Left cardiac atrium (tissue), 4 donors: ENCODE data around the gene PIAS2. TPM values are rescaled to one million over a fixed set of nuclear protein-coding genes. Genes with fewer than 3 reads are reported as not detected.
A peak's percentile ranks its signal among the peaks of the same experiment; 100 is the strongest.
"Not testable (repeated sequence)": the region's sequence is repeated elsewhere in the genome, so short reads cannot be mapped to it uniquely, and the experiment has no call there.

Experiments used
- ATAC-seq, 2 donors: fragments of 200-7000 bp; cut with Tn5 transposase; one replicate each; pipeline ENCODE4 v1.9.1; 2020; ENCODE audit warnings: mild to moderate bottlenecking in 2 of 2, moderate library complexity in 2 of 2
- DNase-seq: peaks from one replicate; pipeline ENCODE4 v3.0.0-alpha.2; 2020
- intact Hi-C, 2 donors: fragments of 100-400 bp; cut with DNase I; formaldehyde crosslinking; loops; one replicate each; pipeline versions ENCODE4 v1.14.1 to v1.15.1; 2022 to 2023
- long read RNA-seq: library from polyadenylated mRNA; unstranded; transcript quantifications from one replicate; pipeline ENCODE4 v2.0.0, GENCODE V29; 2021
- total RNA-seq, 2 donors: library from RNA; stranded (reverse); fragmentation: NEBNext Ultra II Directional; extraction: Animal tissue kit (Norgen Biotek cat#: 25700); gene quantifications; one replicate each; pipeline ENCODE4 v1.2.1, GENCODE V29; 2021
- donor health status: DM: no; HTN: yes; CAD: no.
- donor health status: DM: no; HTN: yes; CAD: no; lungs with severe emphysema.
- donor health status: DM: yes; HTN: yes; CAD: no.
- donor health status: Dilated cardiomyopathy.

Gene PIAS2, protein sequence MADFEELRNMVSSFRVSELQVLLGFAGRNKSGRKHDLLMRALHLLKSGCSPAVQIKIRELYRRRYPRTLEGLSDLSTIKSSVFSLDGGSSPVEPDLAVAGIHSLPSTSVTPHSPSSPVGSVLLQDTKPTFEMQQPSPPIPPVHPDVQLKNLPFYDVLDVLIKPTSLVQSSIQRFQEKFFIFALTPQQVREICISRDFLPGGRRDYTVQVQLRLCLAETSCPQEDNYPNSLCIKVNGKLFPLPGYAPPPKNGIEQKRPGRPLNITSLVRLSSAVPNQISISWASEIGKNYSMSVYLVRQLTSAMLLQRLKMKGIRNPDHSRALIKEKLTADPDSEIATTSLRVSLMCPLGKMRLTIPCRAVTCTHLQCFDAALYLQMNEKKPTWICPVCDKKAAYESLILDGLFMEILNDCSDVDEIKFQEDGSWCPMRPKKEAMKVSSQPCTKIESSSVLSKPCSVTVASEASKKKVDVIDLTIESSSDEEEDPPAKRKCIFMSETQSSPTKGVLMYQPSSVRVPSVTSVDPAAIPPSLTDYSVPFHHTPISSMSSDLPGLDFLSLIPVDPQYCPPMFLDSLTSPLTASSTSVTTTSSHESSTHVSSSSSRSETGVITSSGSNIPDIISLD
- 10 to 100 TPM; 28.5 to 36.6 TPM for total RNA-seq
- long read RNA-seq, full-length matches to known transcripts: 22 of 37 reads
- long read RNA-seq, partial matches to known transcripts: 2 of 37 reads
- long read RNA-seq, other reads (novel, unspliced or antisense): 13 of 37 reads

- intact Hi-C loops: no loop called here
- peak; percentile 97 to 98 for ATAC-seq
- peak; percentile 86 for DNase-seq
Observed at GRCh38 chr18:46917108-46917802, at the start of gene PIAS2, which contains the start of gene KATNAL2. PIAS2 (minus strand) TSS chr18:46917507; CDS start chr18:46917345, 162 bp downstream. KATNAL2 (plus strand) TSS chr18:46917602; CDS start chr18:46946873, 29,271 bp downstream.

DNA sequence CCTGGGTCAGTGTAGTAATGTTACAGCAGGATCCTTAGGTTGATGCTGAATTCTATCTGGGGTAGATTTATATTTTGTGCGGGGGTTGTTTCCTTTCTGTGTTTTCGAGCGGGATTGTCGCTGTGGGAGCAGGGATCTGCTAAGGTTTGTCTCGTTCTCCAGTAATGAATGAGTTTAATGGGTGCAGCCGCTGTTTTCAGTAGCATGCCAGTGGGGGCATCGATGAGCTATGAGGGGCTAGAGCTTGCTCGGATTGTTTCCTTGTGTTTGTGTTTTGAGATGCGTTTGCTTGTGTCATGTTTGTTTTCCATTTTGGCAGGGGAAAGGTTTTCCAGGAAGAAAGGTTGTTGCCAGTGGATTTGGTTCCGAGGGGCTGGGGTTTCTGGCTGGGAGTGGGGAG, 49.0 kb upstream of the PIAS2 start:
- DNase-seq, ATAC-seq, intact Hi-C loops: not testable (repeated sequence)

DNA sequence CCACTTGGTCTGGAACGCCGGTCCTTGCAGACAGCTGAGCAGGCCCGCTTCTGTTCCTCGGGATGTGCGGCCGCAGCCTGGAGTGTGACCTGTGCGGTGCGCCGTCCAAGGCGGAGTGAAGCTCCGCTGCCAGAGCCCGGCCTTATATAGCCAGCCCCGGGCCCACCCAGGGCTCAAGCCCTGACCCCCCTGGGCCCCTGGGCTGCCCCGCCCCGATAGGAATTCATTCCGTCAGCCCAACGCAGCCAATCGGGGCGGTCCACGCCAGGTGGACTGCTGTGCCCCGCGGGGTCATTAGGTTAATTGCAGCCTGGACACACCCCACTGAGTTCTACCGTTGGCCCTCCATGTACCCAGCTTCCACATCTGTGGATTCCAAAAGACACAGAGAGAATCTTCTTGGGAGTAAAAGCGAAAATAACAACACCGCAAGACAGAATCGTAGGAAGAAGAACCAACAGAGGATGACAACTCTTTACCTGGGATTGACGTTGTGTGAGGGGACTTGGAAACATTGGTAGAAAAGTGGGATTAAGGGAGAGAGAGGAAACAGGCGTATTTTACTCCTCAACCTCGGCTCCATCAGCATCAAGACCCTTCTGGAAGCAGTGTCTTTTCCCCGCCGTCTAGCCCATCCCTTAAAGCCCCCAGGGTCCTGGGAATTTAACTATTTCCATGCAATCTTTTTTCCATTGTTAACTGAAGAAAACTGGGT, 47.4 kb upstream of the PIAS2 start:
- DNase-seq, intact Hi-C loops: not testable (repeated sequence)
- peak; percentile 32 to 45 for ATAC-seq

- DNase-seq, intact Hi-C loops: not testable (repeated sequence)
- ATAC-seq: peak; percentile 24 to 48
Observed at GRCh38 chr18:46963656-46964578, 46.6 kb upstream of the PIAS2 start.

DNA sequence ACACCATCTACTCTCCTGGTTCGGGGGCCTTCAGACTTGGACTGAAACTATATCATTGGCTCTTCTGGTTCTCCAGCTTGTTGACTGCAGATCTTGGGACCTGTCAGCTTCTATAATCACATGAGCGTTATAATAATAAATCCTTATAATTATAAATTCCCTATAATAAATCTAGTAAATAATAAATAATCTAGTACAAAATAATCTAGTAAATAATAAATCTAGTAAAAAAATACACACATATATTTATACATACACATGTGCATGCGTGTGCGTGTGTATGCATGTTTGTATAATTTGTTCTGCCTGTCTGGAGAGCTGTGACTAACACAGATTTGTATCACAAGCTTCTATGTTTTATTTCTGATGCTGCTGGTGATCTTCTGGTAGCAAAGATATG, 40.9 kb upstream of the PIAS2 start:
- DNase-seq (no peak), ATAC-seq (no peak)
- intact Hi-C loops: no loop called here

GRCh38 chr18:46953195-46953594, 35.9 kb upstream of the PIAS2 start:
- no peak for ATAC-seq
- DNase-seq: no peak
- intact Hi-C loops: no loop called here

GRCh38 chr18:46950064-46950656, 32.9 kb upstream of the PIAS2 start:
- DNase-seq: no peak
- intact Hi-C loops: no loop called here
- ATAC-seq: no peak

DNA sequence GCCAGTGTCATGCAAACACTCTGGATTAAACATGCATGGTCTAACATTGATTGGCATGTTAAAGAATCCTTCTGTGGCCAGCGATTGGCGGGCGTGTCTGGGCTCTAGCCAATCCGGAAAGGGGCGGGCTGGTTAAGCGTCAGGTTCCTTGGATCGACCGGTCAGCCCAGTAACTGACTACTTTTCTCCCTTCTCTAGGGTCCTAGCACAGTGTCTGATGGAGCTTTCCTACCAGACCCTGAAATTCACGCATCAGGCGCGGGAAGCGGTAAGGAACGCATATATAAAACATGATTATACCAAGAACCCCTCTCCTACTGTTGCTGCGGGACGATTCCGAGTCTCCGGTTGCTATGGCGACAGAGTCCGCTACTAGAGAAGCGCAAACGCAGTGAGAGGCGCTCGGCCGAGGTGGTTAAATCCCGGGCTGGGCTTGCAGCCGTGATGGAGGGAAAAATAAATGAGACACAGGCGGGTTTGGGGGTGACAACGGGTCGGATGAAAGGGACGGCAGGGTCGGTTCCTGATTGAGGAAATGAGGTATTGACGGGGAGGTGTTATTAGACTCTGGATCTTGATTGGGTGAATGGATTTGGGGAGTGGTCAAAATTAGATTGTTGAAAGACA, 29.5 kb upstream of the PIAS2 start:
- DNase-seq (peak; percentile 86), ATAC-seq (peak; percentile 99)
- intact Hi-C loops: no loop called here

- DNase-seq: no peak
- ATAC-seq: no peak
- intact Hi-C loops: no loop called here
Observed at GRCh38 chr18:46942646-46943045, 25.3 kb upstream of the PIAS2 start.

DNA sequence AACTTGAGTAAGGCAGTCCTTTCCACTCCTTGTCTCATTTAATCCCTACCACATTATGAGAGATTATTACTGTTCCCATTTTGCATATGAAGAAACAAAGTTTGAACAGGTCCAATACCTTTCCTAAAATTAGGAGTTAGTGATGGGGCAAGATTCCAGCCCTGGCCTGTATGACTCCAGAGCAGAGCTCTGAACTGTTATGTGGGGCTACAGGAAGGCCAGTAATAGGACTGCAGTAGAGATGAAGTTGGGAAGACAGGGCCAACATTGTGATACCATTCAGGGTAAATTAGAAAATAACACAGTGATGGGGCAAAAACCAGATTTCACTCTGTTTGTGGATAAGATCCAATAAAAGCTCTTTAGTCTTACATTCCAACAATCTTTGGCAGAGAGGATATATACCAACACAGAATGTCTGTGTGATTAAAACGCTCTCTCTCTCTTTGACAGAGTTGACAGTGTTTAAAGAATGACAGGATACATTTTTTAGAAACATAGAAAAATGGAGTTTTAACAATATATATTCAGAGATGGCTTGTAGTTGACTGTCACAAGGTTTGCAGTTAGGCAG, 22.8 kb upstream of the PIAS2 start:
- intact Hi-C loops: no loop called here
- DNase-seq (no peak), ATAC-seq (peak; percentile 17 to 27)

GRCh38 chr18:46939337-46939963, 22.1 kb upstream of the PIAS2 start:
- no peak for DNase-seq
- ATAC-seq: peak in 1 of 2 donors; percentile 84
- intact Hi-C loops: no loop called here

- DNase-seq: no peak
- intact Hi-C loops: no loop called here
- no peak for ATAC-seq
Observed at GRCh38 chr18:46920653-46921052, 3.3 kb upstream of the PIAS2 start.

DNA sequence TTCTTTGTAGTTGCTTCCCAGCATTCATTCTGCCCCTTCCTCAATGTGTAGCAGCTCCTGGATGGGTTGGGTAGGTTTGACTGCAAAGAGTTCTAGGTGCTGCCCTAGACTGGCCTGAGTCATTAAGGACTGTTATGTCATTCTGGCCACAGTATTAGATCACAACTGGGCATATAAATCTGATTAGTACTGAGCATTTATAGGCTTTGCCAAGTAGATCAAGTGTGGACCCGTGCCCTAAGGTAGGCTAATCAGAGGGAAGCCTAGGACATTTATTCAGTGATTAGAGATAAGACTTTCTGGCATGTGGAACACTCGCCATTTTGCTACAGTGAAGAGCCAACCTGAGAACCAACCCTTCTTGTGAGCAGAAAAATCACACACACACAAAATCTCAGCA, 2.8 kb upstream of the PIAS2 start:
- DNase-seq (no peak), ATAC-seq (no peak)
- intact Hi-C loops: no loop called here

DNA sequence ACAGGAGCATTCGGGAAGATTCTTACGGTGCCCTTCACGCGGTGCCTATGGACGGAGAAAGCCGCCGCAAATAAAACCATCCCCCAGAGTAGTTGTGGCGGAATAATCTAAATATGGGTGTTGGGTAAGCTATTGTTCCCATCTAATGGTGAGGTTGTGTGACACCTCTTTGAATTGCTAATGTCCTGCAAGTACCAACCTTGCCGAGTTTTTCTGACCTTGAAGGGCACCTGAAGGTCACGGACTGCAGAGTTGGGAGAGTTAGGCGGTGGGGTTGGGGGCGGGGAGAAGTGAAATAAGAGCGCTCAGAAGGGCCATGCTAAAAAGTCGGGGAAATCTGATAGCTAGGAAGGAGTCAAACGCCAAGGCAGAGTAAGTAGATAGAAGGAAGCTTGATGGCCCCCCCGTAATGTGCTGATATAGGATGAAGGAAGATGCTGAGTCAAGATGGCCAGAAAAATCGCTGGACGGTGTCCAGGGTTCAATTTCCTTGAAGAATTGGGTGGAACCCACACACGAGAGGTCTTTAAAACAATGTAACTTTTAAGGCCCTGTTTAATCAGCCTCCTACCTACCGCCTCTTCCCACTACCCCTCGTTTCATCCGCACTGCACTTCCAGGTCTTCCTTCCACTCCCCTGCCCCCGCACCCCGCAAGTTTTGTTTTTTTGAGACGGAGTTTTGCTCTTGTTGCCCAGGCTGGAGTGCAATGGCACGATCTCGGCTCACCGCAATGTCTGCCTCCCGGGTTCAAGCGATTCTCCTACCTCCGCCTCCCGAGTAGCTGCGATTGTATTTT, 695 bp upstream of the PIAS2 start:
- intact Hi-C loops: no loop called here
- ATAC-seq (peak; percentile 11 to 19), DNase-seq (peak; percentile 36)

GRCh38 chr18:46916551-46917107, 678 bp downstream of the PIAS2 start:
- peak; percentile 0 to 5 for ATAC-seq
- DNase-seq: no peak
- intact Hi-C loops: no loop called here
